NCI-H446 treated with DMSO at 0.1 percent for 48 hours (cell line): ENCODE data around the gene P4HTM.

Experiments
- DNase-seq: peaks from one replicate; lab custom pipeline; 2025; lab: John Stamatoyannopoulos, UW

P4HTM gene

GRCh38 chr3:48989796-48990635 lies at the start of gene P4HTM:
Gene P4HTM, plus strand, starts transcription at chr3:48990241. Its CDS starts 16 bp downstream, at chr3:48990257.
- DNase-seq = peak; percentile 44

- DNase-seq = no peak
These were observed 44.6 kb upstream of the P4HTM start for GRCh38 chr3:48945432-48945831.

GRCh38 chr3:48945891-48946549 lies 44.0 kb upstream of the P4HTM start:
- no peak for DNase-seq

GRCh38 chr3:48949376-48949717 lies 40.7 kb upstream of the P4HTM start:
- no peak for DNase-seq

- DNase-seq = no peak
These were observed 40.0 kb upstream of the P4HTM start for GRCh38 chr3:48950051-48950450.

- DNase-seq = no peak
These were observed 38.3 kb upstream of the P4HTM start for GRCh38 chr3:48951764-48952163.

- DNase-seq = no peak
These were observed 37.4 kb upstream of the P4HTM start for GRCh38 chr3:48952510-48953118.

GRCh38 chr3:48957006-48957705 lies 32.9 kb upstream of the P4HTM start:
- DNase-seq = no peak

- DNase-seq = no peak
These were observed 29.1 kb upstream of the P4HTM start for GRCh38 chr3:48960841-48961413.

GRCh38 chr3:48962340-48962739 lies 27.7 kb upstream of the P4HTM start:
- no peak for DNase-seq

GRCh38 chr3:48962939-48963338 lies 27.1 kb upstream of the P4HTM start:
- no peak for DNase-seq

GRCh38 chr3:48963591-48963990 lies 26.4 kb upstream of the P4HTM start:
- no peak for DNase-seq

- no peak for DNase-seq
These were observed 23.7 kb upstream of the P4HTM start for GRCh38 chr3:48966367-48966766.

GRCh38 chr3:48966876-48967361 lies 23.1 kb upstream of the P4HTM start:
- DNase-seq = no peak

GRCh38 chr3:48970586-48970985 lies 19.5 kb upstream of the P4HTM start:
- DNase-seq = no peak

GRCh38 chr3:48974076-48974864 lies 15.8 kb upstream of the P4HTM start:
- no peak for DNase-seq

- no peak for DNase-seq
These were observed 10.6 kb upstream of the P4HTM start for GRCh38 chr3:48979451-48979850.

- DNase-seq = no peak
These were observed 9.7 kb upstream of the P4HTM start for GRCh38 chr3:48980295-48980694.

GRCh38 chr3:48982016-48982415 lies 8.0 kb upstream of the P4HTM start:
- no peak for DNase-seq

- no peak for DNase-seq
These were observed 7.4 kb upstream of the P4HTM start for GRCh38 chr3:48982686-48983085.

GRCh38 chr3:48983096-48983495 lies 6.9 kb upstream of the P4HTM start:
- DNase-seq = no peak
